Anterior cingulate cortex (tissue), 58 donors: ENCODE measurements around the gene HAX1.
A peak's percentile ranks its signal among the peaks of the same experiment; 100 is the strongest.

Experiments
- DNase-seq, 58 donors: peaks; one replicate each; lab custom pipeline; 2025; lab: John Stamatoyannopoulos, UW

HAX1 gene

DNA sequence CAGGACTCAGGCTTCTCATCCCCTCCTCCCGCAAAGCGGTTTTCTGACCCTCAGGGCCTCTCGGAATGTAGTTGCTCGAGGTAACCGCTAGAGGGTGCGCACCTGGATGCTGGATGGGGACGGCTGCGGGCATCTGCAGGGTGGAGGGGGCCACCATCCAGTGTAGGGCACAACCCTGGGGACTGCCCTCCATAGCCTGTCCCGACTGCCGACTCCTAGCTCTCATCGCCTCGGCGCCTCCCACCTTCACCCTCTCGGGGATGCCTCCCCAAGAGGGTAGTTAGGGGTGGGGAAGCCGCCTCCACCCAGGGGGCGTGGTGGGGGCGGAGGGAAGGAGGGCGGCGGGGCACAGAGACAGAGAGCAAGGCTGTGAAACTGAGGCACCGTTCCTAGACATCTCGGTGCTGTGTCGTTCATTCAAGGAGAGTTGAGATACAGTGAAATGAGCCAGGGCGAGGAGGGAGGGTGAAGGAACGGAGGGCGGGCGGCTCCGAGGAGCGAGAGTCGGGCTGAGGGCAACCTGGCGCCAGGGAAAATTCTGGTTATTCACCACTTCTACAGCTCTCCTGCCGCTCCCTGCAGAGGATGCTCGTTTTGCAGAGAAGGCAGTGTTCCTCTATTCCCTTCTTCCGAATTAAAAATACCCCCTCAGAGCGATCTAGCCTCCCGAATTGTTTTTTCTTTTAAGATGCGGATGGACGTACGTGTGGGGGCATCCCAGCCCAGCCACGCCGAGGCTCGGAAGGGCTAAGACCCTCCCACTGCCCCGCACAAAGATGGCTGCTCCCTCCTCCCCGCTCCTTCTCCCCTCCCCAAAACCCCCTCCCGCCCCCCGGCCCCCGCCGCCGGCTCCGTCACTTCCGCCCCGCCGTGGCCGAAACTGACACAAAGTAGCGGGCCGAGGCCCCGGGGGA lies 52.5 kb downstream of the HAX1 start, which contains the start of gene ATP8B2:
Gene ATP8B2 (plus strand): TSS at position 857 of the 914 bp plus-strand sequence. CDS start 2,617 bp downstream, outside the sequence.
- DNase-seq, result peak in 57 of 58 donors; percentile 25 to 83 (median 64)
